Motor neuron (in vitro differentiated cells): ENCODE data around the gene CYP27C1. TPM values are rescaled to one million over a fixed set of nuclear protein-coding genes. Genes with fewer than 3 reads are reported as not detected.
A peak's percentile ranks its signal among the peaks of the same experiment; 100 is the strongest.

Experiments
- ATAC-seq, 8 experiments: fragments of 200-7000 bp; cut with Tn5 transposase; replicated peaks in 6 of 8; 2 replicates each; pipeline ENCODE4 v1.8.0; 2021; ENCODE audit warnings: mild to moderate bottlenecking in 8 of 8, moderate library complexity in 8 of 8
- H3K27ac ChIP-seq, 2 donors: fragments of 250-450 bp; sonication (Bioruptor Pico); 2 replicates each; pipeline ENCODE4 v1.9.0; 2021; ENCODE audit warnings: antibody characterized with exemption in 2 of 2, mild to moderate bottlenecking in 2 of 2, moderate library complexity in 1 of 2
- H3K4me1 ChIP-seq, 2 donors: fragments of 250-450 bp; sonication (Bioruptor Pico); replicated peaks in 1 of 2; 2 replicates each; pipeline ENCODE4 v1.6.1; 2021; ENCODE audit warnings: antibody characterized with exemption in 2 of 2, mild to moderate bottlenecking in 2 of 2, moderate library complexity in 1 of 2
- H3K4me3 ChIP-seq, 5 donors: fragments of 250-450 bp; sonication (Bioruptor Pico); 2 replicates each; pipeline ENCODE4 v1.9.0; 2021; ENCODE audit warnings: antibody characterized with exemption in 5 of 5, mild to moderate bottlenecking in 5 of 5, moderate library complexity in 4 of 5
- WGBS, 10 experiments: fragments of 450-650 bp; shearing (Covaris generic); methylation state at CpG; one replicate each; pipeline ENCODE4 v1.0.0; 2022; 5-methylcytosine and 5-hydroxymethylcytosine counted together
- in situ Hi-C, 9 experiments: fragments of 400-800 bp; cut with MboI; loops; one replicate each; pipeline ENCODE4 v1.15.0; 2021; ENCODE audit warnings: low sequenced_read_pairs in 9 of 9, low pct_unique_long_range_greater_than_20kb in 2 of 9; ENCODE audit not compliant: unreplicated experiment in 9 of 9
- total RNA-seq, 8 experiments: library from RNA; unstranded; fragments of 300-600 nt; gene quantifications; 2 replicates each; pipeline versions ENCODE4 v1.2.3 to v1.2.4, GENCODE V29; 2022

The CYP27C1 gene
- total RNA-seq, 8 experiments from 2014 or later: 0.18 to 4.6 (median 2.0) TPM

DNA sequence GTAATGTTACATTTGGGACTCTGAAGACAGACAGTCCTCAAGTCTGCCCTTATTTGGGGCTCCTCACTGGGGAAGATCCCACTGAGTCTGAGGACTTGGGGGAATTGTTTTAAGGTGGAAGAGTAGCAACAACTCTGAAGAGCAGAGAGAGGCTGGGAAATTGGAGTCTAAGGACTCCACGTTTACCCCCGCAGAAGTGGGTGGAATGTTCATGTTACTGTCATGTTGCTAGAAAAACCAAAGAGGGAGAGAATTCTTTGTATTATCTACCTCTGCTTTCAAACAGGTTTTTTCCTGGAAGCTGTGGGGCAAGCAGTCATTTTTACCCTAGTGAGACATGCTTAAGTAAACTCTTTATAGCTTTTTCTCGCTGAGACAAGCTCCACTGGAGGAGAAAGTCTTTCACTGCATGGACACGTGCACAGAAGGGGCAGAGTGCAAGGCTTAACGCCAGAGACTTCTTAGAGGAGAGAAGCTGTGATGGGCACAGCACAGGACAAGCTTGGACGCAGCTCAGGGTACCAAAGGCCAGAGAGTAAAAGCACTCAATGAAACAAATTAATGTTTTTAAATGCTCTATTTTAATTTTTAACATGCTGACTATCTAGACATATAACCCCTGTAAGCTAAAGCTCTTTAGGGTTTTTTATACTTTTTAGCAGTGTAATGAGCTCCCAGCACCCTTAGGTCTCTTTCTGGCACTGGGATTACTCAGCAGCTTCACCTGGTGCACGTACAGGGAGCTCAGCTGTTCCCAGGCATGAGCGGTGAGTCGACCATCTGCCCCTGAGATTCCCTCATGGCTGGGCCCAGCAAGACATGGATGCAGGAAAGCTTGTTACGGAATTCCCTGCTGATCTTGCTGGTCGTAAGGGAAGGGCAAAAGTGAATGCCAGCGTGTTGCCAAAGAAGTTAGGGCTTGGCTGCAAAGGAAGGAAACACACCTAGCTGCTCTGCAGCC is 58.6 kb downstream of the CYP27C1 start:
- 20 to 80% (median 69%) methylated on average over 1 to 11 of the region's 12 CpGs; no CpG with 5 or more reads in 1 of the 10 experiments for WGBS, 10 experiments
- in situ Hi-C loops: loop anchor here in 1 of 9 experiments (25.0 kb wide), 1 partner anchor 99 kb away; no protein-coding TSS in a partner anchor
- ATAC-seq: no peak
- Histone ChIP-seq H3K4me1 (peaks cover 7 to 13% of the 10 kb centered on the region in 2 donors), H3K4me3 (no peak overlapping the region), H3K27ac (no peak overlapping the region)

DNA sequence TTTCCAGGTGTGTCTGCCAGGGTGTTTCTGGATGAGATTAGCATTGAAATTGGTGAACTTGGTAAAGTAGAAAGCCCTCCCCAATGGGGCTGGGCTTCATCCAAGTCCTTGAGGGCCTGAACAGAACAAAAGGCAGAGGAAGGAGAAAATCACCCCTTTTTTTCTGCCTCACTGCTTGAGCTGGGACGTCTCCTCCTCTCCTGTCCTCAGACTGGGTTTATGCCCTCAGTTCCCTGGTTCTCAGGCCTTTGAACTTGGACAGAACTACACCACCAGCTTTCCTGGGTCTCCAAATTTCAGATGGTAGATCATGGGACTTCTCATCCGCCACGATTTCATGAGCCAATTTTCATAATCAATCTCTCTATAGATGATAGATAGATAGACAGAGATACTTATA is 59.4 kb downstream of the CYP27C1 start:
- in situ Hi-C loops: loop anchor here in 1 of 9 experiments (25.0 kb wide), 1 partner anchor 98 kb away; no protein-coding TSS in a partner anchor
- 50 to 100% (median 72%) methylated on average over 1 to 3 of the region's 3 CpGs; no CpG with 5 or more reads in 3 of the 10 experiments for WGBS, 10 experiments

DNA sequence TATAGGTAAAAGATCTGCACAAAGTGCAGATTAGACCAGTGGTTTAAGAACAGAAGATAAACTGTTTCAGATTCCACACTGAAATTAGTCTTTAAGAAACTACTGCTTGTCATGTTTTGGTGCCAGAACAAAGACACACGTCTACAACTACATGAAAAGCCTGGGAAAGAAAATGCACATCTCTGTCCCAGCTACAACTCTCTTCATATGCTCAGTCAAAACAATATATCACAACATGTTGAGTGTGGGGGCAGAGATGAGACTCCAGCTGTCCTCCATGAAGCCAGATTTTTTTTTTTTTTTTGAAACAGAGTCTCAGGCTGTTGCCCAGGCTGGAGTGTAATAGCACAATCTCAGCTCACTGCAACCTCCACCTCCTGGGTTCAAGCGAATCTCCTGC is 60.6 kb downstream of the CYP27C1 start:
- no peak for ATAC-seq
- WGBS, 10 experiments: 33 to 100% (median 80%) methylated on average over 1 to 2 of the region's 2 CpGs; no CpG with 5 or more reads in 5 of the 10 experiments
- H3K4me3 ChIP-seq: no peak overlapping the region
- in situ Hi-C loops: loop anchor here in 1 of 9 experiments (25.0 kb wide), 1 partner anchor 97 kb away; no protein-coding TSS in a partner anchor
- H3K4me1 ChIP-seq: no peaks in the 10 kb centered on the region
- H3K27ac ChIP-seq: no peak overlapping the region

More for the DNA sequence above, 59.4 kb downstream of the CYP27C1 start:
- Histone ChIP-seq H3K27ac (no peak overlapping the region), H3K4me3 (no peak overlapping the region), H3K4me1 (peaks cover under 1 to 5% of the 10 kb centered on the region in 2 donors)
- no peak for ATAC-seq

DNA sequence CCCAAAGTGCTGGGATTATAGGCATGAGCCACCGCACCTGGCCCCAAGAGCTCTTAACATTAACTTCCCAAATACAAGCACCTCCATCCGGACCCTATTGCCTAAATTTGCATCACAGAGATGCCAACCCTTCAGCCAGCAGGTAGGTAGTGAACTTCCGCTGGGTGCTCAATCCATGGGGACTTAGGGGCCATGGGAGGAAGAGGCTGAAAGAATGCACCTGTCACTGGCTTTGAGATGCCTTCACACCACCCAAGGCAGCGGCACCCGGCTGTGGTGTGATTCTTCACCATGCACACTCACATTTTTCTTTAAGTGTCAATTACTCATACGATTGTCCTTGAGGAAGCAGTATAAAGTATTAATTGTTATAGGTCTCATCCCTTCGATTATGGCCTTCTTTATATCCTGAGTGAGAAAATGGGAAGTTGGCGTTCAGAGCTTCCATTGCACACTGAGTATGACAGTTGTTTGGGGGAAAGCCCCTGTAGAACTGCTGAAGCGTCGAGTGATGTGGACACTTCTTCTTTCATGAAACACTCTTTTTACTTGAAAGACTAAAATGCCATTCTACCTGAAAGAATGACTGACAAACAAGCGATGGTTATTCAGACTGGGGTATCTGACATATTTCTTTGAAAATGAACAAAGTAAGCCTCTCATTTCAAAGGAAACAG is 61.3 kb downstream of the CYP27C1 start:
- H3K4me3 ChIP-seq: no peak overlapping the region
- in situ Hi-C loops: loop anchor here in 1 of 9 experiments (25.0 kb wide), 1 partner anchor 96 kb away; no protein-coding TSS in a partner anchor
- H3K4me1 ChIP-seq: no peaks in the 10 kb centered on the region
- 78 to 100% (median 89%) methylated on average over 3 to 9 of the region's 11 CpGs for WGBS, 10 experiments
- no peak overlapping the region for H3K27ac ChIP-seq
- no peak for ATAC-seq

DNA sequence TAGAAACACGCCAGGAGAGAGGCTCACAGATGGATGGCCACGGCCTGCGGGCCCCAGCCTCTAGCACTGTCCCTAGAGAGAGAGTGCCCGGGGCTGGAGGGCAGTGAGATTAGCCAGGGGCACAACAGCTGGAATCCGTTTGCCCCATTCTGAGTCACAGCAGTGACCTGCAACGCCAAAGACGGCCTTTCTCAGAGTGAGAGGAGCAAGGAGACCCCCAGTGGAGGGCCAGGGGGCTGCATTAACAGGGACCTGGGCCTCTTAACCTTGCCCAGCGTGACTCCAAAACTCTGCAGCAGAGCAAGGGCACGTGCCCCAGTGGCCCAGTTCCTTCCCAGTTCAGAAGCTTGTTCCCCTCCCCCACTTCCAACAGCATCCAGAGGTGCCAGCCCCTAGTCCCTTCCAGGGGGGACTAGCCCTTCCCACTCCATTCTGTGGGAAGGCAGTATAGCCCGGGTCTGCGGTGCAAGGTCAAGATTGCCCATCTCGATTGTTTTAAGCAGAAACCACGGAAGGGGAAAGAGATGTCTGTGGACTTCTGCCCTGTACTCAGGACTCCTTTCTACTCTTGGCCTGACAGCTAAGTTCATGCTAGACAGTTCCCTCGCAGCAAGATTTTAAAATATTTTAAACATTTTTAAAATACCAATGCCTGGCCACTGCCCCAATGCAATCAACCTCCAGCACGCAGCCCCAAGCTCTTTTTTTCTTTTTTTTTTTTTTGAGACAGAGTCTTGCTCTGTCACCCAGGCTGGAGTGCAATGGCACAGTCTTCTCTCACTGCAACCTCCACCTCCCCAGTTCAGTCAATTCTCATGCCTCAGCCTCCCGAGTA is 62.2 kb downstream of the CYP27C1 start:
- in situ Hi-C loops: loop anchor here in 1 of 9 experiments (25.0 kb wide), 1 partner anchor 96 kb away; no protein-coding TSS in a partner anchor
- 70 to 95% (median 83%) methylated on average over 2 to 5 of the region's 16 CpGs; no CpG with 5 or more reads in 3 of the 10 experiments for WGBS, 10 experiments
- H3K4me3 ChIP-seq: no peak overlapping the region
- ATAC-seq: peak in 3 of 8 experiments; percentile 32 to 64 (median 33)
- H3K4me1 ChIP-seq: no peaks in the 10 kb centered on the region
- H3K27ac ChIP-seq: no peak overlapping the region

DNA sequence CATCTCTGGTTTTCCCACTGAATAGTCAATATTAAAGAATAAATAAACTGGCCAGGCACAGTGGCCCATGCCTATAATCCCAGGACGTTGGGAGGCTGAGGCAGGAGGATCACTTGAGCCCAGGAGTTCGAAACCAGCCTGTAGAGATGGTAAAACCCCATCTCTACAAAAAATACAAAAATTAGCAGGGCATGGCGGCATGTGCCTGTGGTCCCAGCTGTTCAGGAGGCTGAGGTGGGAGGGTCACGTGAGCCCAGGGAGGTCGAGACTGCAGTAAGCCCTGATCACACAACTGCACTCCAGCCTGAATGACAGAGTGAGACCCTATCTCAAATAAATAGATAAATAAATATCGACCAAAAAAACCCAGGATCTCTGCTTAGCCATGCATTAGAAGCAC is 63.0 kb downstream of the CYP27C1 start:
- Histone ChIP-seq H3K4me3 (no peak overlapping the region), H3K27ac (no peak overlapping the region), H3K4me1 (no peaks in the 10 kb centered on the region)
- 70 to 100% (median 86%) methylated on average over 1 to 5 of the region's 6 CpGs; no CpG with 5 or more reads in 2 of the 10 experiments for WGBS, 10 experiments
- no peak for ATAC-seq
- in situ Hi-C loops: loop anchor here in 1 of 9 experiments (25.0 kb wide), 1 partner anchor 95 kb away; no protein-coding TSS in a partner anchor

DNA sequence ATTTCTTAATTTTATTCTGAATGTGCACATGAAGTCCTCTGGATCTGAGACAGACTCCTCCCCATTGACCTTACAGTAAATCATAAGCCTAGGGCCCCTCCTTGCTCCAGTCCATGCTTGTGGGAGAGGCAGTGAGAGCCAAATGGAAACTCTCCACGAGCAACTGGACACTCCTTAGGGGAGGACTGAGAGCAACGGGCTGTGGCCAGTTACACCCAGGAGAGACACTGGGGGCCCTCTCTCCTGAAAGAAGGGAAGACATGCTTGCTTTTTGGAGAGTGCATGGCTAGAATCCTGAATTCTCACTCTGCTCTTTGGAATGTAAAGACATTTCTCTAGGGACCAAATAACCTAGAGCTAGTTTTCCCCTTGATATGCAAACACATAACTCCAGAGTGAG is 64.2 kb downstream of the CYP27C1 start:
- no peak overlapping the region for H3K27ac ChIP-seq
- no peaks in the 10 kb centered on the region for H3K4me1 ChIP-seq
- in situ Hi-C loops: loop anchor here in 1 of 9 experiments (25.0 kb wide), 1 partner anchor 94 kb away; no protein-coding TSS in a partner anchor
- peak in 3 of 8 experiments; percentile 89 to 97 (median 93) for ATAC-seq
- 0 to 89% (median 55%) methylated on average over 1 to 2 of the region's 2 CpGs; no CpG with 5 or more reads in 4 of the 10 experiments for WGBS, 10 experiments
- no peak overlapping the region for H3K4me3 ChIP-seq

DNA sequence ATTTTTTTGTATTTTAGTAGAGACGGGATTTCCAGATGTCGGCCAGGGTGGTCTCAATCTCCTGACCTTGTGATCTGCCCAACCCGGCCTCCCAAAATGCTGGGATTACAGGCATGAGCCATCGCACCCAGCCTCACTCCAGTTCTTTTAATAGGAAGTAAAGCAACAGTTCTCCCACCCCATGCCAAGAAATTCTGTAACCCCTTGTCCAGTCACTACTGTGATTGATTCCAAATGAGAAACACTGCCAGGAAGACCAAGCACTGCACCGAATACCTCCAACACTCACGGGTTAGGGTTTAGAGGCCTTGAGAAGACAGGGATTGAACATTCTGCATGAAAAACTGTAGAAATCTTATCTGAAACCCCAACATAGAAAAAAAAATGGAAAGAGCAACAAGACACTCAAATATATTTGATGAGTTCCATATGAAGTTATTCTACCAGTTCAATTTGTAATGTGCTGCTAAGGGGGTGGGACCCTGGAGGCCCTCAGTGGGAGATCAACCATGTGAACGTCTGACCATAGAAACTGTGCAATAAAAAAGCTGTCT is 65.0 kb downstream of the CYP27C1 start:
- peak in 2 of 8 experiments; percentile 12 to 20 for ATAC-seq
- WGBS, 10 experiments: 0 to 100% (median 71%) methylated on average over 1 to 7 of the region's 7 CpGs; no CpG with 5 or more reads in 1 of the 10 experiments
- in situ Hi-C loops: loop anchor here in 1 of 9 experiments (25.0 kb wide), 1 partner anchor 93 kb away; no protein-coding TSS in a partner anchor
- Histone ChIP-seq H3K4me3 (no peak overlapping the region), H3K27ac (no peak overlapping the region), H3K4me1 (no peaks in the 10 kb centered on the region)

DNA sequence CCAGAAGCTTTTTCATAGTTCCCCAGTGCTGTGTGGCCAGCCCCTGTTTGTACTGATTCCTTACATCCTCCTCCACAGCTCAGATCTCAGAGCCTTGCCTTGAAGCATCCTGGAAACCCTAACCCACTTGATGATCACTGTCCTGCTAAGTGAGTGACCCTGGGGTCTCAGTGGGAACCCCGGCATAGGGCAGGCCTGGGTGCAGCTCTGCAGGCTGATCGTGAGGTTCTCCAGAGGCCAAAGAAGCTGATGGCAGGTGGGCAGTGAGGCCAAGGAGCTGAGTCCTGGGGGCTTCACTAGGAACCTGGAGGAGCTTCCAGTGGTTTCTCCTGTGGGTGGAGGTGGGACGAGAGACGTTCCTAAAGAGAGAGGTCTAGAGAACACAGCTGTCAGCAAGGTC is 65.7 kb downstream of the CYP27C1 start:
- Histone ChIP-seq H3K4me3 (no peak overlapping the region), H3K4me1 (no peaks in the 10 kb centered on the region), H3K27ac (no peak overlapping the region)
- WGBS, 10 experiments: 63 to 87% (median 67%) methylated on average over 2 to 3 of the region's 4 CpGs; no CpG with 5 or more reads in 7 of the 10 experiments
- in situ Hi-C loops: loop anchor here in 1 of 9 experiments (25.0 kb wide), 1 partner anchor 92 kb away; no protein-coding TSS in a partner anchor
- ATAC-seq: no peak

DNA sequence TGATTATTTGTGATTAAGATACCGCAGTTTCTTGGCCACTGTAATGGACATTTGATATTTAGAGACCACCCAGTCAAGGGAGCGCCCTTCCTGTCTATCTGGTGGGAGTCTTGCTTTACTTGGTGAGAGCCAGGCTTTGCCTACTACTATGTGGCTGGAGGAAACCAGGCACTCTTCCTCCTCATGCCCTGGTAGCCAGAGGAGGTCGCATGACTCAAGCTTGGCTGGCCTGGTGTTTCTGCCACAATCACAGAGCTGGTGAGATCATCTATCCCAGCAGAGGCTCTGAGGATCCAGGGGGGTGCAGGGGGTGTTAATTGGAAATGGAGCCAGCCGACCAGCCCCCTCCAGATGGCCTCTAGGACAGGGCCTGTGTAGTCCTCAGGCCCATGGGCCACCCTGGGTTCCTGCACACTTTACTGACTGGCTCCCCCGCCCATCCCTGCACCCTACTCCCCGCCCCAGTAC is 66.4 kb downstream of the CYP27C1 start:
- ATAC-seq: peak in 4 of 8 experiments; percentile 12 to 80 (median 48)
- WGBS, 10 experiments: 0 to 100% (median 100%) methylated on average over 1 to 3 of the region's 6 CpGs; no CpG with 5 or more reads in 3 of the 10 experiments
- Histone ChIP-seq H3K27ac (no peak overlapping the region), H3K4me1 (no peaks in the 10 kb centered on the region), H3K4me3 (no peak overlapping the region)
- in situ Hi-C loops: loop anchor here in 1 of 9 experiments (25.0 kb wide), 1 partner anchor 91 kb away; no protein-coding TSS in a partner anchor

DNA sequence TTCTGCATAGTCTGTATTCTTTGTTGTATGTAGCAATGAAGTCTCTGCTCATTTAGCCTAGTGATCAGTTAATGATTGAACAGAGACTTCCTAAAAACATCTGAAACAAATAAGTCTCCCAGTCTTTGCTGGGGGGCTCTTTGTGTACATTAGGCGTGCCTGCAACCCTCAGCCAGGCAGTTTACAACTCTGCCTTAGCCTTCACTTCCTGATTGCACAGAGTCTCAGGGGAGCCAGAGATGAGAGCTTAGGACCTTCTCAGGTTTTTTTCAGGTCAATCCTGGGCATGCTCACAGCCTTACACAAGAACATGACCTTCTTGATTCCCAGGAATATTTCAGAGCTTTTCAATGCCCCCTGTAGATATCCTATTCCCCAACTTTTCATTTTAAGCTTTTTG is 69.1 kb downstream of the CYP27C1 start:
- Histone ChIP-seq H3K27ac (no peak overlapping the region), H3K4me1 (no peaks in the 10 kb centered on the region), H3K4me3 (no peak overlapping the region)
- in situ Hi-C loops: loop anchor here in 1 of 9 experiments (25.0 kb wide), 1 partner anchor 89 kb away; no protein-coding TSS in a partner anchor
- ATAC-seq: no peak
- 80 to 100% (median 86%) methylated on average over 1 of the region's 1 CpG; no CpG with 5 or more reads in 5 of the 10 experiments for WGBS, 10 experiments
